Stomach (tissue), 9 donors: ENCODE results near the gene KCNIP3. TPM values are rescaled to one million over a fixed set of nuclear protein-coding genes. Genes with fewer than 3 reads are reported as not detected.
"Not testable (repeated sequence)": the region's sequence is repeated elsewhere in the genome, so short reads cannot be mapped to it uniquely, and the experiment has no call there.

Experiments
- DNase-seq, 2 donors: peaks; one replicate each; pipeline versions ENCODE4 v3.0.0 to v3.0.0-alpha.2; 2013 to 2019
- H3K27ac ChIP-seq, 5 donors: fragments of 200-600 bp in 4 of 5; sonication (generic) in 4 of 5; one replicate each; pipeline ENCODE4 v1.5.1; 2013 to 2019; ENCODE audit warnings: mild to moderate bottlenecking in 1 of 5, moderate library complexity in 1 of 5
- H3K27me3 ChIP-seq, 3 donors: fragments of 200-600 bp; sonication (generic); one replicate each; pipeline ENCODE4 v1.5.1; 2017 to 2019; ENCODE audit warnings: mixed run types in 1 of 3
- H3K36me3 ChIP-seq, 4 donors: fragments of 200-600 bp; sonication (generic); 1 replicate in 3 of 4; 2 replicates in 1 of 4; pipeline ENCODE4 v1.5.1; 2016 to 2019
- H3K4me1 ChIP-seq, 4 donors: fragments of 200-600 bp; sonication (generic); one replicate each; pipeline ENCODE4 v1.5.1; 2016 to 2019
- H3K4me3 ChIP-seq, 4 donors: fragments of 200-600 bp; sonication (generic) in 3 of 4; one replicate each; pipeline ENCODE4 v1.5.1; 2016 to 2019; ENCODE audit warnings: mild to moderate bottlenecking in 1 of 4
- H3K9me3 ChIP-seq, 4 donors: fragments of 200-600 bp; sonication (generic); one replicate each; pipeline ENCODE4 v1.5.1; 2016 to 2019
- EP300 ChIP-seq: sonication (generic); formaldehyde crosslinking; IDR thresholded peaks from one replicate; pipeline ENCODE4 v1.6.1; 2017; ENCODE audit warnings: antibody characterized with exemption
- POLR2A ChIP-seq, 4 donors: fragments of 450-650 bp; IDR thresholded peaks; one replicate each; pipeline ENCODE4 v1.6.1; 2016; ENCODE audit warnings: antibody characterized with exemption in 4 of 4, control low read depth in 2 of 4, mild to moderate bottlenecking in 1 of 4, moderate library complexity in 1 of 4
- POLR2AphosphoS5 ChIP-seq, 3 donors: sonication (generic); formaldehyde crosslinking; IDR thresholded peaks; one replicate each; pipeline ENCODE4 v1.6.1; 2016; ENCODE audit warnings: antibody characterized with exemption in 3 of 3
- WGBS, 5 donors: extraction: QIAGEN DNeasy Blood & Tissue Kit in 3 of 5; methylation state at CpG; one replicate each; pipeline versions ENCODE4 v1.1.5 to v1.1.7; 2013 to 2018; 5-methylcytosine and 5-hydroxymethylcytosine counted together
- intact Hi-C: fragments of 100-400 bp; cut with DNase I; formaldehyde crosslinking; loops from one replicate; pipeline ENCODE4 v1.15.1; 2023; ENCODE audit warnings: low total_unique reads
- polyA plus RNA-seq, 3 donors: library from polyadenylated mRNA; stranded (reverse); fragments of 200-250 nt; gene quantifications; one replicate each; pipeline ENCODE4 v1.2.3, GENCODE V29; 2013
- total RNA-seq, 5 donors: library from RNA; depleted of rRNA; stranded (reverse); fragments of >200 nt; gene quantifications; one replicate each; pipeline versions ENCODE4 v1.1.0 to v1.2.3, GENCODE V29; 2014 to 2016
- TF ChIP-seq, protein P1 (sequence below), 7 experiments: fragments of 450-650 bp in 4 of 7; fragments of 200-600 bp in 3 of 7; sonication (generic) in 3 of 7; IDR thresholded peaks; one replicate each; pipeline ENCODE4 v1.5.1; 2016 to 2019; ENCODE audit warnings: antibody characterized with exemption in 7 of 7, control low read depth in 2 of 7, mild to moderate bottlenecking in 1 of 7
- donor health status: healthy with polysubstance abuse.
- donor health status: Bipolar disorder and iron deficiency.
- donor health status: healthy.

Gene KCNIP3
- total and polyA plus RNA-seq, 8 donors: 1.3 to 4.4 (median 2.7) TPM; not detected in 2

DNA sequence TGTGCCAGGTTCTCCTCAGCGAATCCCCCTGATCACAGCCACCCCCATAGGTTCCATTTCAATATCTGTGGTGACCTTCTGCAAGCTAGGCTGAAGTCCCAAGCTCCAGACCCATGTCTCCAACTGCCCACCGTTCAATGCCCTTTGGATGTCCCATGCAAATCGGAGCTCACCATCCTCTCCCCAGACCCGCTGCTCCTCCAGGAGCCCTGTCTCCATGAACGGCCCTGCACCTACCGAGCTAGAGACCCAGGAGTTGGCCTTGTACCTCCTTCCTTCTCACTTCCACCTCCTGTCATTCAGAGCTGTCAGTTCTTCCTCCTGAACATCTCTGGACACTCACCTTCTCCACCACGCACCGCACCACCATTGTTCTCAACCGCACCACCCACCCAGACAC is 104.3 kb downstream of the KCNIP3 start:
- no peak for TF ChIP-seq POLR2A (IDR thresholded peaks at IDR 0.05)
- TF ChIP-seq, protein P1, sequence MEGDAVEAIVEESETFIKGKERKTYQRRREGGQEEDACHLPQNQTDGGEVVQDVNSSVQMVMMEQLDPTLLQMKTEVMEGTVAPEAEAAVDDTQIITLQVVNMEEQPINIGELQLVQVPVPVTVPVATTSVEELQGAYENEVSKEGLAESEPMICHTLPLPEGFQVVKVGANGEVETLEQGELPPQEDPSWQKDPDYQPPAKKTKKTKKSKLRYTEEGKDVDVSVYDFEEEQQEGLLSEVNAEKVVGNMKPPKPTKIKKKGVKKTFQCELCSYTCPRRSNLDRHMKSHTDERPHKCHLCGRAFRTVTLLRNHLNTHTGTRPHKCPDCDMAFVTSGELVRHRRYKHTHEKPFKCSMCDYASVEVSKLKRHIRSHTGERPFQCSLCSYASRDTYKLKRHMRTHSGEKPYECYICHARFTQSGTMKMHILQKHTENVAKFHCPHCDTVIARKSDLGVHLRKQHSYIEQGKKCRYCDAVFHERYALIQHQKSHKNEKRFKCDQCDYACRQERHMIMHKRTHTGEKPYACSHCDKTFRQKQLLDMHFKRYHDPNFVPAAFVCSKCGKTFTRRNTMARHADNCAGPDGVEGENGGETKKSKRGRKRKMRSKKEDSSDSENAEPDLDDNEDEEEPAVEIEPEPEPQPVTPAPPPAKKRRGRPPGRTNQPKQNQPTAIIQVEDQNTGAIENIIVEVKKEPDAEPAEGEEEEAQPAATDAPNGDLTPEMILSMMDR (IDR thresholded peaks at IDR 0.05): no peak
- no peak for TF ChIP-seq POLR2AphosphoS5 (IDR thresholded peaks at IDR 0.05)
- no peak for TF ChIP-seq EP300
- WGBS, 5 donors: 58 to 61% (median 59%) methylated on average over 9 of the region's 9 CpGs
- intact Hi-C loops: no loop called here
- Histone ChIP-seq H3K27me3 (no peaks in the 10 kb centered on the region), H3K4me1 (peaks cover 18 to 34% (median 28%) of the 10 kb centered on the region in 4 donors), H3K36me3 (no peaks in the 10 kb centered on the region), H3K9me3 (no peaks in the 10 kb centered on the region), H3K4me3 (peak overlapping the region; percentile 82 to 94 (median 92)), H3K27ac (peak overlapping the region in 1 of 5 donors; percentile 88)
- no peak for DNase-seq

DNA sequence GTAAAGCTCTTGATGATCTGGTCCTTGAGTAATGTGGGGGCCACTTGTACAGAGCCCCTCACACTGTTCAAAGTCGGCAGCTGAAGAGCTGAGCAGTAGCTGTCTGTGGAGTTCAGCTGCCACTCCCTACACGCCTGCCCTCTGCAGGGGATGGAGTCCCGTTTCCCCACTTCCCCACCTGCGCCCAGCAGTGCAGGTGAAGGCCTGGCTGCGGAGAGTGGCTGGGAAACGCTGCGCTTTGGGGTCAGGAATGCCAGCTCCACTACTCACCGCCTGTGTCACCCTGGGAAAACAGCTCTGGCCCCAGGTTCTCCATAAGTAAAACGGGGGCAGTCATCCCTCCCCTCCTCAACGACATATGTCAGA is 104.8 kb downstream of the KCNIP3 start:
- H3K4me1 ChIP-seq: peaks cover 18 to 34% (median 28%) of the 10 kb centered on the region in 4 donors
- H3K9me3 ChIP-seq, H3K36me3 ChIP-seq, intact Hi-C loops, H3K27me3 ChIP-seq: not testable (repeated sequence)
- peak; percentile 32 to 62 for DNase-seq
- WGBS, 5 donors: 1 to 4% (median 1%) methylated on average over 8 to 10 of the region's 10 CpGs
- H3K27ac ChIP-seq: peak overlapping the region; percentile 86 to 91 (median 89)
- H3K4me3 ChIP-seq: peak overlapping the region; percentile 82 to 94 (median 92)

DNA sequence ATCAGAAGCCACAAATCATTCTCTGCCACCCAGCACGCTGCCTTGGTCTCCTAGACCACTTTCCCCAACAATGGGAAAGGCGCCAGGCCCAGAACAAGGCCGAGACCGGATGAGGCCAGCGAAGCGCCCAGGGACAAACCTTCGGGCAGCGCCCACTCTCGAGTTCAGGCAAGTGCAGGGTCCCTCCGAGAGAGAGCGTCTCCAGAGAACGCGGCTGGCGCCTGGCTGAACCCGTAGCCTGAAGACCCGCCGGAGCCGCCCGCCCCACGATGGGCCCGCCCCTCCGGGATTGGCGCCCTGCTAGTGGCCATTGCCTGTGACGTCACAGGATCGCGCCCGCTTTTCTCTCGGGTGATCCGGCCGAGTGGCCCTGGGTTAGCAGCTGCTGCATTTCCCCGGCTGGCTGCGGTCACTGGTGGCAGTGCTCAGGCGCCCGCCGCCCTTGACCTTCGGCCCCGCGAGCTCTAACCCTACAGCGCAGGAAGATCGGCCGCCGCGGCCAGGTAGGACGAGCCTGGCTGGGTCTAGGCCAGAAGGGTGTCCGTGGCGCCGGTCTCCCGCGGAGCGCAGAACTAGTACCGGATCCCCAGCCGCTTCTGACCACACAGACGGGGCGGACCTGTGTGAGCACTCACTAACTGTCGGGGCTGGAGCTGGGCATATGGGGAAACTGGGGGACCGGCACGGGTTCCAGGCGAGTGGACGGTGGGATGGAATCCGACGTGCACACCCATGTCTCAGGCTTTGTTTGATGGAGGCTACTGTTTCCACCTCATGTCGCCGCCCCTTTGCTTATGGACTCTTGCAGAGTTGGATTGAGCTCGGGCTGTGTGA is 105.4 kb downstream of the KCNIP3 start, which contains the start of gene FAHD2A:
Gene FAHD2A, plus strand, starts transcription at position 339 of the 834 bp plus-strand sequence. CDS start 2,851 bp downstream, outside the sequence.
- Histone ChIP-seq H3K27me3 (no peaks in the 10 kb centered on the region), H3K4me1 (peaks cover 18 to 34% (median 28%) of the 10 kb centered on the region in 4 donors), H3K9me3 (no peaks in the 10 kb centered on the region), H3K27ac (peak within 1 kb of the TSS; percentile 86 to 91 (median 89)), H3K36me3 (peaks cover 0 to 10% (median 9%) of the 10 kb centered on the region in 4 donors), H3K4me3 (peak within 1 kb of the TSS; percentile 82 to 94 (median 92))
- WGBS, 5 donors: 0 to 1% (median 0%) methylated on average over 14 to 64 of the region's 64 CpGs
- intact Hi-C loops: no loop called here
- TF ChIP-seq, protein P1 (IDR thresholded peaks at IDR 0.05): peak in 1 of 7 experiments; percentile 13
- TF ChIP-seq POLR2AphosphoS5 (IDR thresholded peaks at IDR 0.05) (peak; percentile 57 to 95 (median 94)), EP300 (no peak), POLR2A (IDR thresholded peaks at IDR 0.05) (peak in 1 of 4 donors; percentile 46)
- DNase-seq: peak; percentile 98 to 99

DNA sequence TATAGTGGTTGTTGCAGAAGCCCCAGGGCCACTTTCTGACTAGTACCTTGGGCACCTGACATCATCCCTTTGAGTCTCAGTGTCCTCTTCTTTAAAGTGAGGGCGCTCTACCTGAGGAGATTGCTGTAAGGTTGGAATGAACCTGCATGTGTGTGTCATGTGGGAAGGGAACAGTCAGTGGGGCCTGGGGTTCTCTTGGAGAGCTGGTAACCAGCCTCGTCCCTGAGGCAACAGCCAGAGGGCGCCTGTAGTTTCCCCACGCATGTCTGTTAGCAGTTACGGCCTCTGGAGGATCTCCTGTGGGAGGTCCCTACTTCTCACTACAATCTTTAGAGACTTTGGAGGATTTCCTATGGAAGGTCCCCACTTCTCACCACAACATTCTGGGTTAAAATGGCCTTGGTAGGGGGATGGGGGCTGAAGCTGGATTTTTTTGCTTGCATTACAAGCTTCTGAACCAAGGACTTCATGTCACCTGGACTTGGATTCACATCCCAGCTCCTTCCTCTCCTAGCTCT is 106.1 kb downstream of the KCNIP3 start:
- TF ChIP-seq, protein P1 (IDR thresholded peaks at IDR 0.05): peak in 2 of 7 experiments; percentile 5 to 10
- DNase-seq: peak; percentile 42 to 55
- H3K27me3 ChIP-seq, intact Hi-C loops, H3K9me3 ChIP-seq: not testable (repeated sequence)
- peaks cover 0 to 17% (median 13%) of the 10 kb centered on the region in 4 donors for H3K36me3 ChIP-seq
- peak overlapping the region; percentile 86 to 91 (median 89) for H3K27ac ChIP-seq
- H3K4me1 ChIP-seq: peaks cover 18 to 34% (median 28%) of the 10 kb centered on the region in 4 donors
- 0 to 2% (median 1%) methylated on average over 5 of the region's 5 CpGs for WGBS, 5 donors
- peak overlapping the region; percentile 82 to 94 (median 92) for H3K4me3 ChIP-seq

- 76 to 86% (median 81%) methylated on average over 5 of the region's 5 CpGs for WGBS, 5 donors
- H3K4me1 ChIP-seq: peaks cover 18 to 34% (median 28%) of the 10 kb centered on the region in 4 donors
- H3K36me3 ChIP-seq: peaks cover 0 to 21% (median 18%) of the 10 kb centered on the region in 4 donors
- DNase-seq, H3K27me3 ChIP-seq, intact Hi-C loops, H3K9me3 ChIP-seq, H3K27ac ChIP-seq: not testable (repeated sequence)
- peak overlapping the region in 3 of 4 donors; percentile 91 to 94 (median 93) for H3K4me3 ChIP-seq
These were observed 106.7 kb downstream of the KCNIP3 start for GRCh38 chr2:95403824-95404223.

DNA sequence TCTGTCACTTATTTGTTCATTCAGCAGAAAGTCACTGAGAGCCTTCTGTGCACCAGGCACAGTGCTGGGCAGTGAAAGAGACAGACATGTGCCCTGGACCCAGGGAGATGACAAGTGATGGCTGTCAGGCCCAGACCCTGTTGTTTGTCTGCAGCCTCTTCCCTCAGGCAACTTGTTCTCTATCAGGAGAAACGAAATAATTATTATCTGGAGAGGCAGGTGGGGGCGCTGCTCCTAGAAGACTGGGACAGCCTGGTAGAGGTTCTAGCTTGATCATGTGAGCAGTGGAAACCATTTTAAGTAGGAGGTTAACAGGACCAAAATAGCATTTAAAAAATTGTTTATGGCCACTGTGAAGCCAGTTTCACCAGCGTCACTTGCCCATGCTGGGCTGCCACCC is 107.5 kb downstream of the KCNIP3 start:
- Histone ChIP-seq H3K4me1 (peaks cover 18 to 34% (median 28%) of the 10 kb centered on the region in 4 donors), H3K36me3 (peaks cover 0 to 29% (median 24%) of the 10 kb centered on the region in 4 donors)
- H3K9me3 ChIP-seq, intact Hi-C loops, H3K4me3 ChIP-seq, H3K27me3 ChIP-seq, H3K27ac ChIP-seq, DNase-seq: not testable (repeated sequence)
- WGBS, 5 donors: 65 to 83% (median 72%) methylated on average over 3 of the region's 3 CpGs

DNA sequence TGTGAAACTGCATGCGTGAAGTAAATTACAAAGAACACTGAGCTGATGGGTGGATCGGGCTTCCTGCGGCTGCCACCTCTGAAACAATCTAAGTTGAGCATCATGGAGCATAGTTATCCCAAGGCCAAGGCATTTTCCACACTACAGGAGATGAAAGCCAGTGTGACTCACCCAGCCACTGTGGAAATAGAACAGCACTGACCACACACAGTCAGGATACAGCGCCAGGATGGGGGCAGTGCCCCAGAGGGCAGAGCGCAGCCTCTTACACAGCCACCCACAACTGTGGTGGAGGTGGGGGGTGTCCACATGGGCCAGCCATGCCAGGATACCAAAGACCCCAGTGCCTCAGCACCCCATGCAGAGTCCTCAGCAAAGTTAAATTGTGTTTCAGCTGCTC is 114.1 kb downstream of the KCNIP3 start:
- H3K9me3 ChIP-seq, intact Hi-C loops, H3K27ac ChIP-seq, H3K4me3 ChIP-seq, H3K4me1 ChIP-seq, DNase-seq, H3K27me3 ChIP-seq: not testable (repeated sequence)
- H3K36me3 ChIP-seq: peaks cover 0 to 65% (median 35%) of the 10 kb centered on the region in 4 donors
- WGBS, 5 donors: 94 to 97% (median 94%) methylated on average over 5 of the region's 5 CpGs
